Measurements from ENCODE around the gene ATXN7L1. TPM values are rescaled to one million over a fixed set of nuclear protein-coding genes. Genes with fewer than 3 reads are reported as not detected.

ATXN7L1 gene
- total and polyA plus RNA-seq, 2 of the 4 experiments (the other 2 are of a cell fraction): 3.5 to 4.3 TPM

DNA sequence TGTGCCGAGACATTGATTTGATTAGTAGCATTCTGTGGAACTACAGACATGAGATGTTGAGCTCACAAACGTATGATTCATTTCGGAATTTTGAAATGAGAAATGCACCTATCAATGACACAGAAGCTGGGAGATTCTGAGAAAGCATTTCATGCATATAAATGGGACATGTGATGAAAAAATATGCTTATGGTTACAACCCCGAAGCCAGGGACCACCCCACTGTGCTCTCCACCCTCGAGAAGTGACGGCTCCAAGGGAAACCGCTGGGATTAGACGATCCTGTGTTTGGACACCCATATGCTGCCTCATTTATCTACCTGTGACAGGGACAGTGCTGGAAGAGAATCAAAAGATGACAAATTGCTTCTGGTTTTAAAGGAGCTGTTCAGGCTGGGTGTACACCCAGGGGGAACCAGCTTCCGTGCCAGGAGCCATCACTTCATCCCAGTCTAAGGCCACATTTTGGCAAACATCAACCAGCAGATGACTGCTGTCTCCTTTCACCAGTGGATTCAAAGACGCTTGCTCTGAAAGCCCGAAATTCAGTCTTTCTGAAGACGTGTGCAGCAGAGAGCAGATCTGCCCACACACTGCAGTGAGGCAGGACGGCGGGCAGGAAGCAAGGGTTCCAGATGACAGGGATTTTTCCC, 109.9 kb downstream of the ATXN7L1 start:
- POLR2A ChIA-PET (ENCODE audit: unreplicated experiment): no interaction called here
- intact Hi-C loops (cut with micrococcal nuclease) (no loop called here), in situ Hi-C loops (cut with MboI; ENCODE audit: low sequenced_read_pairs) (loop anchor here (5.0 to 10.0 kb wide), 3 partner anchors 108 to 276 kb away; partner anchors contain the start of gene ATXN7L1)

More for the DNA sequence above, 109.9 kb downstream of the ATXN7L1 start:
- no peak overlapping the region for H3K18ac ChIP-seq (ENCODE audit: low read depth, low read length)
- H3K4me2 ChIP-seq (ENCODE audit: low read depth, low read length): no peak overlapping the region
- peak overlapping the region; percentile 64 for H3K4ac ChIP-seq (ENCODE audit: low read depth, low read length)
- H3K9me1 ChIP-seq (ENCODE audit: insufficient read depth, low read length): peaks cover 6% of the 10 kb centered on the region; the same call in 1 of the 2 replicates
- H2BK20ac ChIP-seq (ENCODE audit: low read depth, low read length): peak overlapping the region; percentile 41
- no peak overlapping the region for H3K9ac ChIP-seq (ENCODE audit: low read depth, low read length)
- H4K20me1 ChIP-seq (ENCODE audit: insufficient read depth, low read length): no peaks in the 10 kb centered on the region
- H3K9me3 ChIP-seq (ENCODE audit: control insufficient read depth, insufficient read depth, low read length): no peaks in the 10 kb centered on the region
- H2AK5ac ChIP-seq (ENCODE audit: low read depth, low read length): peak overlapping the region; percentile 3; the same call in 1 of the 2 replicates
- no peaks in the 10 kb centered on the region for H3K36me3 ChIP-seq (ENCODE audit: control insufficient read depth, insufficient read depth, low read length)
- H4K8ac ChIP-seq (ENCODE audit: low read depth in 2 of 2, low read length in 2 of 2): peak overlapping the region in 1 of 2 experiments; percentile 4; a peak in 1 of 4 replicates
- H3K27me3 ChIP-seq (ENCODE audit: control insufficient read depth, insufficient read depth, low read length): no peaks in the 10 kb centered on the region
- peak overlapping the region; percentile 7 for H4K91ac ChIP-seq (ENCODE audit: insufficient read depth, low read depth, low read length)
- ATAC-seq (ENCODE audit: low read depth) (peak; percentile 33; the same call in 1 of the 2 replicates), DNase-seq (peak; percentile 66)
- no peak overlapping the region for H2AFZ ChIP-seq (replicated peaks; ENCODE audit: low read length, poor library complexity)
- CTCF ChIA-PET: no interaction called here
- H3K4me3 ChIP-seq (ENCODE audit: insufficient read depth, low read depth, low read length): no peak overlapping the region
- dilution Hi-C loops (cut with HindIII; ENCODE audit: low sequenced_read_pairs, unreplicated experiment): no loop called here
- peaks cover 7 to 8% of the 10 kb centered on the region in 2 experiments; a peak in 2 of 4 replicates for H3K79me1 ChIP-seq (ENCODE audit: low read depth in 1 of 2, low read length in 2 of 2)
- TF ChIP-seq POLR2A (IDR thresholded peaks at IDR 0.05; ENCODE audit: low read depth, low read length) (no peak), MAFK (IDR thresholded peaks at IDR 0.05; ENCODE audit: low read depth, low read length) (no peak), FOS (IDR thresholded peaks at IDR 0.05; ENCODE audit: low read depth, low read length) (0 out of 2 replicates have a peak, but pooled peaks have one; percentile 8)
- TF ChIP-seq, protein P1, sequence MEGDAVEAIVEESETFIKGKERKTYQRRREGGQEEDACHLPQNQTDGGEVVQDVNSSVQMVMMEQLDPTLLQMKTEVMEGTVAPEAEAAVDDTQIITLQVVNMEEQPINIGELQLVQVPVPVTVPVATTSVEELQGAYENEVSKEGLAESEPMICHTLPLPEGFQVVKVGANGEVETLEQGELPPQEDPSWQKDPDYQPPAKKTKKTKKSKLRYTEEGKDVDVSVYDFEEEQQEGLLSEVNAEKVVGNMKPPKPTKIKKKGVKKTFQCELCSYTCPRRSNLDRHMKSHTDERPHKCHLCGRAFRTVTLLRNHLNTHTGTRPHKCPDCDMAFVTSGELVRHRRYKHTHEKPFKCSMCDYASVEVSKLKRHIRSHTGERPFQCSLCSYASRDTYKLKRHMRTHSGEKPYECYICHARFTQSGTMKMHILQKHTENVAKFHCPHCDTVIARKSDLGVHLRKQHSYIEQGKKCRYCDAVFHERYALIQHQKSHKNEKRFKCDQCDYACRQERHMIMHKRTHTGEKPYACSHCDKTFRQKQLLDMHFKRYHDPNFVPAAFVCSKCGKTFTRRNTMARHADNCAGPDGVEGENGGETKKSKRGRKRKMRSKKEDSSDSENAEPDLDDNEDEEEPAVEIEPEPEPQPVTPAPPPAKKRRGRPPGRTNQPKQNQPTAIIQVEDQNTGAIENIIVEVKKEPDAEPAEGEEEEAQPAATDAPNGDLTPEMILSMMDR (conservative IDR thresholded peaks at IDR 0.05; ENCODE audit: low read depth, low read length): no peak
- peak overlapping the region; percentile 68 for H3K23ac ChIP-seq (ENCODE audit: low read depth, low read length)
- H3K27ac ChIP-seq (ENCODE audit: insufficient read depth, low read length): no peak overlapping the region
- H3K14ac ChIP-seq (replicated peaks; ENCODE audit: low read depth, low read length): 0 out of 2 replicates have a peak overlapping the region, but pooled peaks have one; percentile 24
- WGBS, 2 experiments (ENCODE audit: extremely low coverage in 2 of 2, insufficient read length in 1 of 2): 27% methylated on average over 5 of the region's 14 CpGs; no CpG with 5 or more reads in 1 of the 2 experiments
- H4K5ac ChIP-seq (ENCODE audit: low read depth, low read length): no peak overlapping the region
- H2AK9ac ChIP-seq (replicated peaks; ENCODE audit: low read depth, low read length, poor library complexity): no peak overlapping the region
- H3K4me1 ChIP-seq (ENCODE audit: control insufficient read depth, insufficient read depth, low read length): peaks cover 22% of the 10 kb centered on the region
- BruUV-seq (replicated peaks): no TSS peak
- H2BK15ac ChIP-seq (ENCODE audit: low read depth, low read length): no peak overlapping the region
- no peak overlapping the region for H3K56ac ChIP-seq (ENCODE audit: extremely low read depth, insufficient read depth, low read length)
- H2BK5ac ChIP-seq (ENCODE audit: low read depth, low read length, poor library complexity, severe bottlenecking): no peak overlapping the region
- H2BK120ac ChIP-seq (ENCODE audit: low read depth, low read length): peak overlapping the region; percentile 54; the same call in 1 of the 2 replicates

Data from IMR-90 (cell line).